ENCODE data around the gene SNRNP200. TPM values are rescaled to one million over a fixed set of nuclear protein-coding genes. Genes with fewer than 3 reads are reported as not detected.
"Not testable (repeated sequence)": the region's sequence is repeated elsewhere in the genome, so short reads cannot be mapped to it uniquely, and the experiment has no call there.

SNRNP200 gene
- total RNA-seq, 6 donors from 2014 or later: 80.9 to 177 (median 90.9) TPM

- TF ChIP-seq CTCF (IDR thresholded peaks at IDR 0.05) (no peak), POLR2A (IDR thresholded peaks at IDR 0.05) (no peak), EP300 (IDR thresholded peaks at IDR 0.05) (no peak), POLR2AphosphoS5 (IDR thresholded peaks at IDR 0.05) (no peak)
- H3K4me3 ChIP-seq: no peak overlapping the region
- WGBS, 2 donors: 89 to 92% methylated on average over 5 of the region's 5 CpGs
- H3K9me3 ChIP-seq: no peaks in the 10 kb centered on the region
- no peaks in the 10 kb centered on the region for H3K27me3 ChIP-seq
- ATAC-seq (ENCODE audit: low FRiP score in 2 of 2) (no peak), DNase-seq (no peak)
- H3K27ac ChIP-seq: no peak overlapping the region
- H3K4me1 ChIP-seq: no peaks in the 10 kb centered on the region
- peaks cover 65 to 100% (median 99%) of the 10 kb centered on the region in 4 donors for H3K36me3 ChIP-seq
Measured at GRCh38 chr2:96296925-96297324, 8.4 kb downstream of the SNRNP200 start.

DNA sequence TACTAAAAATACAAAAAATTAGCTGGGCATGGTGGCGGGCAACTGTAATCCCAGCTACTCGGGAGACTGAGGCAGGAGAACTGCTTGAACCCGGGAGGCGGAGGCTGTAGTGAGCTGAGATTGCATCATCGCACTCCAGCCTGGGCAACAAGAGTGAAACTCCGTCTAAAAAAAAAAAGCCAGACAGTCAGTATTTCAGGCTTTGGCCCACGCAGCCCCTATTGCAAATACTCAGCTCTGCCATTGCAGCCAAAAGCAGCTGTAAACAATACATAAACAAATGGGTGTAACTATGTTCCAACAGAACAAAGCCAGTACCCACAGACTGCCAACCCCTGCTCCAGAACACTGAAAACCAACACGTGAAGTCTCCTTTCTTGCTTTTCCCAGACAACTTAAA, 11.1 kb downstream of the SNRNP200 start:
- DNase-seq; H3K27ac ChIP-seq; H3K4me1 ChIP-seq; ATAC-seq (ENCODE audit: low FRiP score in 2 of 2); H3K4me3 ChIP-seq; H3K9me3 ChIP-seq; H3K27me3 ChIP-seq: not testable (repeated sequence)
- peaks cover 72 to 100% (median 100%) of the 10 kb centered on the region in 4 donors for H3K36me3 ChIP-seq
- WGBS, 2 donors: 89 to 90% methylated on average over 8 of the region's 8 CpGs

DNA sequence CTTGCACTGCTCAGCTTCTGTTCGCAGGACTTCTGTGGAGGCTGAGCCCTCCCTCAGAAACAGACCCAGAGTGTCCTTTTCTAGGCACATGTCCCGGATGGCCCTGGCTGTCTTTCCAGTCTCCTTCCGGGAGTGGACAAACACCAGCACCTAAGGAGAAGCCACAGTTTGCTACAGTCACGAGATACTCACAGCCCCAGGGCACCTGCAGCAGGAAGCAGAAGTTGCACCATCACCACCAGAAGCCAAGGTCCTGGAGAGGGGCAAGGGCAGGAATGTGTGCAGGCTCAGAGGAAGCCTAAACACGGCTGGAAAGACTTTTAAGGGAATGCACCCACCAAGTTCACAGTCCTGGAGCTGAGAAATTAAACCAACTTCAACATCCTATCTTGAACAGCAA, 13.6 kb downstream of the SNRNP200 start:
- Histone ChIP-seq H3K4me1 (no peaks in the 10 kb centered on the region), H3K27me3 (no peaks in the 10 kb centered on the region), H3K27ac (no peak overlapping the region), H3K9me3 (no peaks in the 10 kb centered on the region), H3K36me3 (peaks cover 74 to 100% (median 100%) of the 10 kb centered on the region in 4 donors), H3K4me3 (no peak overlapping the region)
- DNase-seq (no peak), ATAC-seq (ENCODE audit: low FRiP score in 2 of 2) (no peak)
- TF ChIP-seq CTCF (IDR thresholded peaks at IDR 0.05): no peak
- TF ChIP-seq POLR2A (IDR thresholded peaks at IDR 0.05): no peak
- no peak for TF ChIP-seq EP300 (IDR thresholded peaks at IDR 0.05)
- no peak for TF ChIP-seq POLR2AphosphoS5 (IDR thresholded peaks at IDR 0.05)
- WGBS, 2 donors: 76 to 91% methylated on average over 5 of the region's 5 CpGs

GRCh38 chr2:96287273-96287856, 18.0 kb downstream of the SNRNP200 start:
- Histone ChIP-seq H3K27me3 (no peaks in the 10 kb centered on the region), H3K36me3 (peaks cover 94 to 100% (median 100%) of the 10 kb centered on the region in 4 donors), H3K27ac (no peak overlapping the region), H3K9me3 (no peaks in the 10 kb centered on the region), H3K4me1 (no peaks in the 10 kb centered on the region), H3K4me3 (no peak overlapping the region)
- no peak for DNase-seq
- TF ChIP-seq EP300 (IDR thresholded peaks at IDR 0.05): no peak
- TF ChIP-seq POLR2AphosphoS5 (IDR thresholded peaks at IDR 0.05): no peak
- TF ChIP-seq CTCF (IDR thresholded peaks at IDR 0.05): no peak
- no peak for TF ChIP-seq POLR2A (IDR thresholded peaks at IDR 0.05)
- ATAC-seq (ENCODE audit: low FRiP score in 2 of 2): no peak
- WGBS, 2 donors: 88 to 89% methylated on average over 5 to 6 of the region's 6 CpGs

DNA sequence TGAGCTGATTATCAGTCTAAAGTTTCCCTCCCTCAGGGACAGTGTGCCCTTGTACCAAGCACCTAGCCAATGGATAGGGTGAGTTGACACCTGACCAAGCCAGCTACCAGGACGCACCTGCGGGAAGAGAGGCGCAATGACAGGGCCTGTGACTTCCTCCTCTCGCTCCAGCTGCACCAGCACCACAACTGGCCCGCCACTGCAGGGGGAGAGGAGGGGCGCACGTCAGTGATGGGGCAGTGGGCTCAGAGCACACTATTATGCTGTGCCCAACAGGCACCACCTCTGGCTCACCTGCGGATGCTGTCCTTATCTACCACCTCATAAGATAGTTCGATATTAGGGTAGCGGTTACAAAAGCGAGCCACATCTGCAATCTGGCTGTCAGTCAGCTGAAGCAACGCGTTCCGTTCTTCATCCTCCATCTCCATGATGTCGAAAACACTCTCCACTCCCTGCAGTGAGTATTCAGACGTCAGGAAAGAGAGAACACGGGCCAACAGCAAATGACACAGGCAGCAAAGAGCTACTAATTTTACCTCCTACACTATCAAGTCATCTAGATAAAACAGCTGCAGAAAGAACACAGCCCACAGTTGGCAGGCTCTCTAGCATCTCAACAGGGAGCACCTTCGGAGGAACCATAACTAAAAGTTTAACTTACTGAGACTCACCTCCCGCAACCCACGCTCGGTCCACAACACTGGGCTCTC, 28.4 kb downstream of the SNRNP200 start:
- Histone ChIP-seq H3K27me3 (no peaks in the 10 kb centered on the region), H3K36me3 (peaks cover 56 to 100% (median 88%) of the 10 kb centered on the region in 4 donors), H3K9me3 (no peaks in the 10 kb centered on the region), H3K27ac (no peak overlapping the region), H3K4me1 (no peaks in the 10 kb centered on the region), H3K4me3 (no peak overlapping the region)
- no peak for ATAC-seq (ENCODE audit: low FRiP score in 2 of 2)
- 91 to 96% methylated on average over 17 to 20 of the region's 21 CpGs for WGBS, 2 donors
- DNase-seq: no peak
- TF ChIP-seq EP300 (IDR thresholded peaks at IDR 0.05): no peak
- no peak for TF ChIP-seq POLR2AphosphoS5 (IDR thresholded peaks at IDR 0.05)
- no peak for TF ChIP-seq POLR2A (IDR thresholded peaks at IDR 0.05)
- TF ChIP-seq CTCF (IDR thresholded peaks at IDR 0.05): no peak
